Measurements from ENCODE around the gene MND1.

The MND1 gene

DNA sequence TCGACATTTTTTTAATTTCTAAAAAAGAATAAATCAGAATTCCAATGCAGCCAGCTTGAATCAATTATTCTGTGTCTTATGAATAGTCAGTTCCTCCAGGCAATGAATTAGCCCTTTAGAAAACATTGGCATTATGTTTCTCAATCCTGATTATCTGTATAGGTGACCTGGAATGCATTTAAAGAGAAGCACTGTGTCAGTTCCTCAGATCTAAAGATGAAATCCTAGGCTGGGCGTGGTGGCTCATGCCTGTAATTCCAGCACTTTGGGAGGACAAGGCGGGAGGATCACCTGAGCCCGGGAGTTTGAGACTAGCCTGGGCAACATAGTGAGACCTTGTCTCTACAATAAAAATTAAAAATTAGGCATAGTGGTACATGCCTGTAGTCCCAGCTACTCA lies 43.5 kb downstream of the MND1 start:
- TF ChIP-seq POLR2AphosphoS5 (IDR thresholded peaks at IDR 0.05; ENCODE audit: low read depth, low read length) (no peak), SIN3A (IDR thresholded peaks at IDR 0.05; ENCODE audit: borderline replicate concordance, insufficient read depth, low read length) (no peak), REST (IDR thresholded peaks at IDR 0.05; ENCODE audit: insufficient read depth in 1 of 2, low read depth in 2 of 2, low read length in 2 of 2) (no peak)

DNA sequence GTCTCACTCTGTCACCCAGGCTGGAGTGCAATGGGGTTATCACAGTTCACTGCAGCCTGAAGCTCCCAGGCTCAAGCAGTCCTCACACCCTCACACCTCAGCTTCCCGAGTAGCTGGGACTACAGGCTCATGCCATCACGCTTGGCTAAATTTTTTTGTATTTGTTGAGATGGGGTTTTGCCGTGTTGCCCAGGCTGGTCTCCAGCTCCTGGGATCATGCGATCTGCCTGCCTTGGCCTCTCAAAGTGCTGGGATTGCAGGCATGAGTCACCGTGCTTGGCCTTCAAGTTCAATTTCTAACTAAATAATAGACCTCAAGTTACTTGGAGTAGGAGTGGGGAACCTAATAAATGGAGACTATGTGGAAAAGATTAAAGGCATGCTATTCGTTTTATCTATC lies 48.9 kb downstream of the MND1 start:
- TF ChIP-seq REST (IDR thresholded peaks at IDR 0.05; ENCODE audit: insufficient read depth in 1 of 2, low read depth in 2 of 2, low read length in 2 of 2) (no peak), FOXP2 (optimal IDR thresholded peaks at IDR 0.05; ENCODE audit: borderline replicate concordance, extremely low read depth, extremely low read length, insufficient read depth) (no peak), SIN3A (IDR thresholded peaks at IDR 0.05; ENCODE audit: borderline replicate concordance, insufficient read depth, low read length) (no peak), TAF1 (IDR thresholded peaks at IDR 0.05; ENCODE audit: borderline replicate concordance, insufficient read depth, low read length) (no peak), POLR2AphosphoS5 (IDR thresholded peaks at IDR 0.05; ENCODE audit: low read depth, low read length) (no peak)

DNA sequence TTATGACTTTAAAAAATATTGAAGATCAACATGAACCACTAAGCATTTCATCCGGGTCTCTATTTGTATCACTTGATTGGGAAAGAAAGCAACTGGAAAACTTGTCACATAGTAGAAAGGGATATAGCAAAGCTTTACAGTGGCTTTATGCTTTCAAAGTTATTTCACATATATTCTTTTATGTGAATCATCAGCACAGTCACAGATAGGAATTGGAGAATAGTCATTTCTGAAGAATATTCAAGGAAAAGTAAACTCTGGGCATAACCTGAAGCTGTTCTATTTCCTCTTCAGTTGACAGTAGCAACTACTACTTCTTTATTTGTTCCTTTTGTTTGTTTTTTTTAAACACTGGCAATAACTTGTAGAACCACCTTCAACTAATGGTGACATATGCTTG lies 50.5 kb downstream of the MND1 start:
- no peak for TF ChIP-seq TAF1 (IDR thresholded peaks at IDR 0.05; ENCODE audit: borderline replicate concordance, insufficient read depth, low read length)
- no peak for TF ChIP-seq SIN3A (IDR thresholded peaks at IDR 0.05; ENCODE audit: borderline replicate concordance, insufficient read depth, low read length)
- no peak for TF ChIP-seq REST (IDR thresholded peaks at IDR 0.05; ENCODE audit: insufficient read depth in 1 of 2, low read depth in 2 of 2, low read length in 2 of 2)
- no peak for TF ChIP-seq POLR2AphosphoS5 (IDR thresholded peaks at IDR 0.05; ENCODE audit: low read depth, low read length)
- TF ChIP-seq FOXP2 (optimal IDR thresholded peaks at IDR 0.05; ENCODE audit: borderline replicate concordance, extremely low read depth, extremely low read length, insufficient read depth) = no peak

DNA sequence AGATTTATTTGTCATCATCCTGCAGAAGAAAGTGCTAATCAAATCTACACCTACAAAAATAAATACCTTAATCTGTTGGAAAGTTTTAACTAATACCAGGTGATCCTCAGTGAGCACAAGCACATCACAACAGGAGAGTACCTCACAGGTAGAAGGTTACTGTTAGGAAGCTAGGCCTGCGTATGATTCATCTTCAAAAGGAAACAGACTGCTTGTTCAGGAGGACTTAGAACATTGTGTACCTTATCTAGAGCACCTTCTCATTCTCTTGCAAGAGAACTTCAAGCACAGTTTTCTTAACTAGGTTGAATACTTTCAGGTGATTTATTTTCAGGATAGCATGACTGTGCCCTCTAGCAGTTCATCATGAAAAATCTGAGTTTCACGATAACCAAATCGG lies 54.2 kb downstream of the MND1 start:
- TF ChIP-seq FOXP2 (optimal IDR thresholded peaks at IDR 0.05; ENCODE audit: borderline replicate concordance, extremely low read depth, extremely low read length, insufficient read depth) = no peak

DNA sequence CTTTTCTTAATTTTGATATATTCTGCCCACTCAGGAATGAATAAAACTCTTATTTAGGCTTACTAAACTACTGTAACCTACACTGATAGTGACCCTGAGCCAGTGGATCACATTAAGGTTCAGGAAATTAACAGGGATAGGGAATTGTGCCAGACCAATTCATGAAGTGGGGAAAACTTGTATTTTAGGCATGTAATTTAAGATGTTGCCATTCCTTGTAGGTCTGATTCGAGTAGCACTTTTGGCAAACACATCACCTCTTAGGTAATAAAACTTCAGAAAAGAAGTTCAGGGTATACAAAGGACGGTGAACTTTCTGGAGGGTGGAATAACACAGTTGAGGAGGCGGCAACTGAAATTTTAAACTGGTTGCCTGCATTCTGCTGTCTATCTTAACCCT lies 54.9 kb downstream of the MND1 start:
- TF ChIP-seq REST (IDR thresholded peaks at IDR 0.05; ENCODE audit: insufficient read depth in 1 of 2, low read depth in 2 of 2, low read length in 2 of 2) (no peak), SIN3A (IDR thresholded peaks at IDR 0.05; ENCODE audit: borderline replicate concordance, insufficient read depth, low read length) (no peak)

GRCh38 chr4:153401501-153401900 lies 57.0 kb downstream of the MND1 start:
- TF ChIP-seq FOXP2 (optimal IDR thresholded peaks at IDR 0.05; ENCODE audit: borderline replicate concordance, extremely low read depth, extremely low read length, insufficient read depth) (no peak), POLR2AphosphoS5 (IDR thresholded peaks at IDR 0.05; ENCODE audit: low read depth, low read length) (no peak), SIN3A (IDR thresholded peaks at IDR 0.05; ENCODE audit: borderline replicate concordance, insufficient read depth, low read length) (no peak)
